Mesenchymal stem cell (in vitro differentiated cells and primary cell): Measurements from ENCODE around the gene CLCN6. TPM values are rescaled to one million over a fixed set of nuclear protein-coding genes. Genes with fewer than 3 reads are reported as not detected.

Experiments
- DNase-seq: peaks from one replicate; pipeline ENCODE4 v3.0.0-alpha.2; 2013
- H2AFZ ChIP-seq: one replicate; pipeline ENCODE4 v1.6.1; 2013; ENCODE audit warnings: low read depth, mild to moderate bottlenecking, control low read depth, inconsistent platforms, low read length, moderate library complexity
- H2AK5ac ChIP-seq: 2 replicates; pipeline ENCODE4 v1.6.1; 2013; ENCODE audit warnings: low read length, moderate library complexity, mild to moderate bottlenecking, inconsistent platforms; ENCODE audit not compliant: severe bottlenecking
- H2BK120ac ChIP-seq: one replicate; pipeline ENCODE4 v1.6.1; 2013; ENCODE audit warnings: low read depth, mild to moderate bottlenecking, inconsistent platforms, low read length, moderate library complexity
- H2BK12ac ChIP-seq, 2 experiments: one replicate each; pipeline ENCODE4 v1.6.1; 2013; ENCODE audit warnings: inconsistent platforms in 2 of 2, low read length in 2 of 2, mild to moderate bottlenecking in 2 of 2, moderate library complexity in 2 of 2, control low read depth in 1 of 2
- H2BK15ac ChIP-seq: one replicate; pipeline ENCODE4 v1.6.1; 2013; ENCODE audit warnings: mild to moderate bottlenecking, low read depth, inconsistent platforms; ENCODE audit not compliant: poor library complexity, severe bottlenecking
- H2BK5ac ChIP-seq: 2 replicates; pipeline ENCODE4 v1.6.1; 2013; ENCODE audit warnings: low read depth, mild to moderate bottlenecking, low read length, control low read depth, inconsistent platforms; ENCODE audit not compliant: poor library complexity, severe bottlenecking
- H3K14ac ChIP-seq, 2 experiments: one replicate each; pipeline ENCODE4 v1.6.1; 2013; ENCODE audit warnings: inconsistent platforms in 2 of 2, low read length in 2 of 2, control low read depth in 1 of 2, mild to moderate bottlenecking in 1 of 2, moderate library complexity in 1 of 2
- H3K18ac ChIP-seq, 2 experiments: one replicate each; pipeline ENCODE4 v1.6.1; 2013; ENCODE audit warnings: inconsistent platforms in 2 of 2, low read length in 2 of 2, control low read depth in 1 of 2, low read depth in 1 of 2, mild to moderate bottlenecking in 1 of 2
- H3K23ac ChIP-seq, 2 experiments: one replicate each; pipeline ENCODE4 v1.6.1; 2013; ENCODE audit warnings: inconsistent platforms in 2 of 2, low read length in 2 of 2, mild to moderate bottlenecking in 2 of 2, moderate library complexity in 2 of 2, control low read depth in 1 of 2
- H3K27ac ChIP-seq: 2 replicates; pipeline ENCODE4 v1.5.1; 2013; ENCODE audit warnings: mild to moderate bottlenecking, moderate library complexity, low read length, control low read depth, inconsistent platforms; ENCODE audit not compliant: poor library complexity, severe bottlenecking
- H3K27me3 ChIP-seq, 2 experiments: 2 replicates each; pipeline versions ENCODE4 v1.6.1 to v1.7.0; 2013; ENCODE audit warnings: low read length in 2 of 2, mild to moderate bottlenecking in 2 of 2, moderate library complexity in 2 of 2, control low read depth in 1 of 2, inconsistent platforms in 1 of 2; ENCODE audit not compliant: control insufficient read depth in 1 of 2, insufficient read depth in 1 of 2
- H3K36me3 ChIP-seq, 2 experiments: 2 replicates each; pipeline versions ENCODE4 v1.6.1 to v1.7.0; 2013; ENCODE audit warnings: low read length in 2 of 2, control low read depth in 1 of 2, inconsistent platforms in 1 of 2, low read depth in 1 of 2, mild to moderate bottlenecking in 1 of 2; ENCODE audit not compliant: insufficient read depth in 2 of 2, control insufficient read depth in 1 of 2
- H3K4ac ChIP-seq, 2 experiments: one replicate each; pipeline ENCODE4 v1.6.1; 2013; ENCODE audit warnings: inconsistent platforms in 2 of 2, low read length in 2 of 2, mild to moderate bottlenecking in 2 of 2, moderate library complexity in 2 of 2, control low read depth in 1 of 2, low read depth in 1 of 2
- H3K4me1 ChIP-seq: 2 replicates; pipeline ENCODE4 v1.6.1; 2013; ENCODE audit warnings: low read depth, low read length, control low read depth; ENCODE audit not compliant: control insufficient read depth, insufficient read depth
- H3K4me2 ChIP-seq: 2 replicates; pipeline ENCODE4 v1.6.1; 2013; ENCODE audit warnings: low read length, mild to moderate bottlenecking, inconsistent platforms; ENCODE audit not compliant: poor library complexity, severe bottlenecking
- H3K4me3 ChIP-seq, 2 experiments: 2 replicates each; pipeline versions ENCODE4 v1.5.1 to v1.7.0; 2013; ENCODE audit warnings: low read length in 2 of 2, mild to moderate bottlenecking in 2 of 2, control low read depth in 1 of 2, low read depth in 1 of 2; ENCODE audit not compliant: insufficient read depth in 1 of 2
- H3K79me1 ChIP-seq: replicated peaks from 2 replicates; pipeline ENCODE4 v1.6.1; 2013; ENCODE audit warnings: mild to moderate bottlenecking, control low read depth, low read length, inconsistent platforms; ENCODE audit not compliant: poor library complexity, severe bottlenecking
- H3K9ac ChIP-seq: 2 replicates; pipeline ENCODE4 v1.7.0; 2013; ENCODE audit warnings: mild to moderate bottlenecking, low read length, moderate library complexity
- H3K9me3 ChIP-seq: 2 replicates; pipeline ENCODE4 v1.7.0; 2013; ENCODE audit warnings: mild to moderate bottlenecking, low read length; ENCODE audit not compliant: control insufficient read depth
- H4K8ac ChIP-seq: one replicate; pipeline ENCODE4 v1.6.1; 2013; ENCODE audit warnings: inconsistent platforms, mild to moderate bottlenecking, low read length, moderate library complexity
- H4K91ac ChIP-seq: one replicate; pipeline ENCODE4 v1.6.1; 2013; ENCODE audit warnings: mild to moderate bottlenecking, low read length, inconsistent platforms
- WGBS: methylation state at CpG from one replicate; pipeline ENCODE4 v1.1.7; 2013; ENCODE audit warnings: mixed read lengths; 5-methylcytosine and 5-hydroxymethylcytosine counted together
- small RNA-seq: library from polyadenylated mRNA; stranded (forward); fragments of <200 nt; extraction: miRNeasy Mini kit (QIAGEN cat#:217004); gene quantifications from one replicate; pipeline ENCODE3, GENCODE V24; 2013; ENCODE audit warnings: low read depth

CLCN6 gene

GRCh38 chr1:11891433-11892186 is 85.6 kb downstream of the CLCN6 start:
- 93% methylated on average over 5 of the region's 6 CpGs for WGBS
- no peaks in the 10 kb centered on the region for H3K36me3 ChIP-seq

More at GRCh38 chr1:11891433-11892186, 85.6 kb downstream of the CLCN6 start:
- H2BK12ac ChIP-seq: no peak overlapping the region
- H3K27ac ChIP-seq: no peak overlapping the region
- H3K23ac ChIP-seq: no peak overlapping the region
- H3K4me2 ChIP-seq: no peak overlapping the region
- no peaks in the 10 kb centered on the region for H3K79me1 ChIP-seq
- no peak overlapping the region for H2BK15ac ChIP-seq
- no peak overlapping the region for H2AFZ ChIP-seq
- no peaks in the 10 kb centered on the region for H3K9me3 ChIP-seq
- no peak overlapping the region for H3K9ac ChIP-seq
- H3K4me1 ChIP-seq: no peaks in the 10 kb centered on the region
- no peak overlapping the region for H3K4ac ChIP-seq
- H3K14ac ChIP-seq: no peak overlapping the region
- no peak overlapping the region for H4K8ac ChIP-seq
- H4K91ac ChIP-seq: no peak overlapping the region
- no peak overlapping the region for H3K4me3 ChIP-seq
- peaks cover 8 to 69% of the 10 kb centered on the region in 2 experiments for H3K27me3 ChIP-seq
- no peak overlapping the region for H2BK5ac ChIP-seq
- H2AK5ac ChIP-seq: no peak overlapping the region
- H2BK120ac ChIP-seq: no peak overlapping the region
- DNase-seq: no peak
- no peak overlapping the region for H3K18ac ChIP-seq

Small RNA genes within 50 kb of the gene (small RNA-seq; reads per million reads assigned to genes)
- not detected for gene RF02156
- gene RF02157: not detected
- not detected for gene RF02158
